Measurements from ENCODE around the gene ZNF521. TPM values are rescaled to one million over a fixed set of nuclear protein-coding genes. Genes with fewer than 3 reads are reported as not detected.

Gene ZNF521
- total and polyA plus RNA-seq, 10 of the 15 experiments (the other 5 are each of a cell fraction or from before 2014, with no cell fraction given): 0.02 to 0.05 (median 0.04) TPM; not detected in 6

- Histone ChIP-seq H4K20me1 (ENCODE audit: control insufficient read depth, insufficient read depth) (no peaks in the 10 kb centered on the region), H3K4me3 (no peak overlapping the region), H2AFZ (ENCODE audit: control insufficient read depth, low read depth, low read length) (no peak overlapping the region), H3K36me3 (ENCODE audit: control insufficient read depth in 2 of 2, insufficient read depth in 2 of 2, low read length in 1 of 2) (no peaks in the 10 kb centered on the region), H3K4me1 (ENCODE audit: control insufficient read depth, insufficient read depth, low read length) (no peaks in the 10 kb centered on the region), H3K4me2 (ENCODE audit: control insufficient read depth, insufficient read depth) (no peak overlapping the region), H3K79me2 (ENCODE audit: control insufficient read depth, insufficient read depth, low read length) (no peaks in the 10 kb centered on the region), H3K9ac (ENCODE audit: control insufficient read depth, insufficient read depth, low read length) (no peak overlapping the region), H3K27me3 (replicated peaks in 1 of 2; ENCODE audit: control insufficient read depth in 2 of 2, insufficient read depth in 2 of 2, low read length in 1 of 2) (no peaks in the 10 kb centered on the region), H3K9me3 (replicated peaks; ENCODE audit: control insufficient read depth, insufficient read depth, low read length) (no peaks in the 10 kb centered on the region), H3K27ac (ENCODE audit: control insufficient read depth, insufficient read depth) (no peak overlapping the region)
- DNase-seq (ENCODE audit: low read depth, low spot score) (no peak), FAIRE-seq (no peak), ATAC-seq (no peak)
- no TSS peak for BruUV-seq (replicated peaks)
- ChIA-PET CTCF (no interaction called here), RAD21 (ENCODE audit: unreplicated experiment) (no interaction called here), SMC1A (ENCODE audit: uncharacterized antibody, unreplicated experiment) (no interaction called here), POLR2A (no interaction called here)
- in situ Hi-C loops (cut with MboI) (no loop called here), intact Hi-C loops (cut with micrococcal nuclease; ENCODE audit: unreplicated experiment) (loop anchor here (5.0 kb wide), 1 partner anchor 358 kb away; no protein-coding TSS in a partner anchor)
- no peak for TF ChIP-seq LARP7 (IDR thresholded peaks at IDR 0.05)
- TF ChIP-seq RAD21 (IDR thresholded peaks at IDR 0.05; ENCODE audit: insufficient read depth, low read depth, low read length): peak; percentile 36
- TF ChIP-seq TCF12 (IDR thresholded peaks at IDR 0.05; ENCODE audit: low read depth, low read length): no peak
- no peak for TF ChIP-seq EGR1 (IDR thresholded peaks at IDR 0.05; ENCODE audit: borderline replicate concordance in 1 of 2, low read depth in 2 of 2, low read length in 2 of 2)
- WGBS (ENCODE audit: insufficient coverage, insufficient replicate concordance, low lambda C conversion rate, missing lambda C conversion rate): 31% methylated on average over 9 of the region's 9 CpGs
Observed at GRCh38 chr18:25235401-25236042, 116.4 kb downstream of the ZNF521 start.

- POLR2A ChIA-PET: no interaction called here
- H3K4me3 ChIP-seq: no peak overlapping the region
- DNase-seq (ENCODE audit: low read depth, low spot score): no peak
- no TSS peak for BruUV-seq (replicated peaks)
- H3K9me3 ChIP-seq (replicated peaks; ENCODE audit: control insufficient read depth, insufficient read depth, low read length): no peaks in the 10 kb centered on the region
- 10% methylated on average over 3 of the region's 3 CpGs for WGBS (ENCODE audit: insufficient coverage, insufficient replicate concordance, low lambda C conversion rate, missing lambda C conversion rate)
- SMC1A ChIA-PET (ENCODE audit: uncharacterized antibody, unreplicated experiment): no interaction called here
- no peak overlapping the region for H2AFZ ChIP-seq (ENCODE audit: control insufficient read depth, low read depth, low read length)
- no peaks in the 10 kb centered on the region for H4K20me1 ChIP-seq (ENCODE audit: control insufficient read depth, insufficient read depth)
- FAIRE-seq: no peak
- CTCF ChIA-PET: no interaction called here
- H3K27me3 ChIP-seq (replicated peaks in 1 of 2; ENCODE audit: control insufficient read depth in 2 of 2, insufficient read depth in 2 of 2, low read length in 1 of 2): no peaks in the 10 kb centered on the region
- no peak overlapping the region for H3K9ac ChIP-seq (ENCODE audit: control insufficient read depth, insufficient read depth, low read length)
- H3K79me2 ChIP-seq (ENCODE audit: control insufficient read depth, insufficient read depth, low read length): no peaks in the 10 kb centered on the region
- no peak overlapping the region for H3K27ac ChIP-seq (ENCODE audit: control insufficient read depth, insufficient read depth)
- H3K36me3 ChIP-seq (ENCODE audit: control insufficient read depth in 2 of 2, insufficient read depth in 2 of 2, low read length in 1 of 2): no peaks in the 10 kb centered on the region
- ATAC-seq: no peak
- no peak overlapping the region for H3K4me2 ChIP-seq (ENCODE audit: control insufficient read depth, insufficient read depth)
- in situ Hi-C loops (cut with MboI) (no loop called here), intact Hi-C loops (cut with micrococcal nuclease; ENCODE audit: unreplicated experiment) (loop anchor here (5.0 kb wide), 1 partner anchor 358 kb away; no protein-coding TSS in a partner anchor)
- no peaks in the 10 kb centered on the region for H3K4me1 ChIP-seq (ENCODE audit: control insufficient read depth, insufficient read depth, low read length)
- RAD21 ChIA-PET (ENCODE audit: unreplicated experiment): no interaction called here
- TF ChIP-seq MLLT1 (IDR thresholded peaks at IDR 0.05) (no peak), SMAD5 (IDR thresholded peaks at IDR 0.05; ENCODE audit: low read depth) (no peak), MAX (IDR thresholded peaks at IDR 0.05; ENCODE audit: low read depth, low read length) (no peak), PML (IDR thresholded peaks at IDR 0.05; ENCODE audit: low read length) (no peak), JUND (IDR thresholded peaks at IDR 0.05; ENCODE audit: low read depth, low read length) (no peak), ESRRA (IDR thresholded peaks at IDR 0.05; ENCODE audit: low read length) (no peak), HDAC6 (IDR thresholded peaks at IDR 0.05; ENCODE audit: unreplicated experiment) (no peak), KLF5 (IDR thresholded peaks at IDR 0.05; ENCODE audit: partially characterized antibody) (no peak), SKIL (IDR thresholded peaks at IDR 0.05; ENCODE audit: low read depth, poor library complexity, severe bottlenecking) (no peak), RAD21 (IDR thresholded peaks at IDR 0.05; ENCODE audit: insufficient read depth, low read depth, low read length) (no peak), PAX5 (IDR thresholded peaks at IDR 0.05; ENCODE audit: borderline replicate concordance, low read depth, low read length) (no peak)
Observed at GRCh38 chr18:25234740-25235345, 117.1 kb downstream of the ZNF521 start.
